Neural progenitor cell (in vitro differentiated cells): ENCODE results near the gene MEIOSIN. TPM values are rescaled to one million over a fixed set of nuclear protein-coding genes. Genes with fewer than 3 reads are reported as not detected.

Experiments
- DNase-seq: peaks from one replicate; pipeline ENCODE4 v3.0.0-alpha.2; 2016; ENCODE audit warnings: low spot score
- H2AFZ ChIP-seq: fragments of 200-600 bp; sonication (generic); replicated peaks from 2 replicates; pipeline ENCODE4 v1.6.1; 2016; ENCODE audit warnings: antibody characterized with exemption
- H3F3A ChIP-seq: fragments of 200-600 bp; sonication (generic); 2 replicates; pipeline ENCODE4 v1.6.1; 2016; ENCODE audit warnings: antibody characterized with exemption, low read depth
- H3K27ac ChIP-seq: fragments of 200-600 bp; sonication (generic); 2 replicates; pipeline ENCODE4 v1.5.1; 2016; ENCODE audit warnings: mild to moderate bottlenecking
- H3K27me3 ChIP-seq: fragments of 200-600 bp; sonication (generic); 2 replicates; pipeline ENCODE4 v1.6.1; 2016; ENCODE audit warnings: mild to moderate bottlenecking, moderate library complexity
- H3K36me3 ChIP-seq: fragments of 200-600 bp; sonication (generic); 2 replicates; pipeline ENCODE4 v1.5.1; 2016
- H3K4me1 ChIP-seq: fragments of 200-600 bp; sonication (generic); 2 replicates; pipeline ENCODE4 v1.6.1; 2016; ENCODE audit warnings: mixed run types
- H3K4me2 ChIP-seq: fragments of 200-600 bp; sonication (generic); 2 replicates; pipeline ENCODE4 v1.6.1; 2016
- H3K4me3 ChIP-seq: fragments of 200-600 bp; sonication (generic); 2 replicates; pipeline ENCODE4 v1.5.1; 2016
- H3K79me2 ChIP-seq: fragments of 200-600 bp; sonication (generic); 2 replicates; pipeline ENCODE4 v1.6.1; 2016; ENCODE audit warnings: low read depth
- H3K9ac ChIP-seq: fragments of 200-600 bp; sonication (generic); 2 replicates; pipeline ENCODE4 v1.6.1; 2016
- H3K9me3 ChIP-seq: fragments of 200-600 bp; sonication (generic); 2 replicates; pipeline ENCODE4 v1.5.1; 2016; ENCODE audit warnings: low read depth
- H4K20me1 ChIP-seq: fragments of 200-600 bp; sonication (generic); 2 replicates; pipeline ENCODE4 v1.6.1; 2016; ENCODE audit warnings: low read depth
- H3K27ac Mint-ChIP-seq: 3 replicates; pipeline ENCODE4 v1.8.0; 2021; ENCODE audit warnings: mixed read lengths
- H3K27me3 Mint-ChIP-seq: 2 replicates; pipeline ENCODE4 v1.8.0; 2022; ENCODE audit warnings: low read depth, mild to moderate bottlenecking, inconsistent platforms, moderate library complexity, mixed read lengths; ENCODE audit not compliant: insufficient read depth
- H3K36me3 Mint-ChIP-seq: 3 replicates; pipeline ENCODE4 v1.8.0; 2021; ENCODE audit warnings: mixed read lengths
- H3K4me1 Mint-ChIP-seq: 3 replicates; pipeline ENCODE4 v1.8.0; 2021; ENCODE audit warnings: mixed read lengths
- H3K4me3 Mint-ChIP-seq: 3 replicates; pipeline ENCODE4 v1.8.0; 2021; ENCODE audit warnings: mild to moderate bottlenecking, moderate library complexity, mixed read lengths
- H3K9me3 Mint-ChIP-seq: 3 replicates; pipeline ENCODE4 v1.8.0; 2020; ENCODE audit warnings: mixed read lengths
- EZH2 ChIP-seq: fragments of 200-600 bp; sonication (generic); IDR thresholded peaks from 2 replicates; pipeline ENCODE4 v1.6.1; 2017; ENCODE audit warnings: antibody characterized with exemption, mild to moderate bottlenecking, moderate library complexity
- EZH2phosphoT487 ChIP-seq: fragments of 200-600 bp; sonication (generic); IDR thresholded peaks from 2 replicates; pipeline ENCODE4 v1.6.1; 2017; ENCODE audit warnings: antibody characterized with exemption
- total RNA-seq: library from RNA; depleted of rRNA; stranded (reverse); fragments of >200 nt; gene quantifications from 2 replicates; pipeline ENCODE4 v1.2.3, GENCODE V29; 2015; ENCODE audit warnings: low replicate concordance
- TF ChIP-seq, protein P1 (sequence below): fragments of 200-600 bp; sonication (generic); IDR thresholded peaks from 2 replicates; pipeline ENCODE4 v1.5.1; 2017; ENCODE audit warnings: antibody characterized with exemption, mild to moderate bottlenecking

MEIOSIN gene
- total RNA-seq, 1 donor from 2014 or later: not detected

DNA sequence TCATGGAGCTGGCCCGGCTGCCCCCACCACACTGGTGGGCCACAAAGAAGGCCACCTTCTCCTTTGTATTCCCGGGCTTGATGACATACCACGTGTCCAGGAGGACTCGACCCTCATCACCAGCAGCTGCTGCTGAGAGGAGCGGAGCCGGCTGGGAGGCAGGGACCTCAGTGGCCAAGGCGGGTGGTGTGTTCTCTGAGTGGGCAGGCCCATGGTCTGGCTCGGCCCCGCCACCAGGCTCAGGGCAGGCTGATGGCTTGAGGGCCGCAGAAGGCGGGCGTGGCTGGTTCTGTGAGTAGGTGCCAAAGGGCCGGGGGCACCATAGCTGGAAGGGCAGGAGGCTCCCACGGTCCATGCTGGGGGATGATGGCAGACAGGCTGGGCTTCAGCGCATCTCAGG is 20.1 kb upstream of the MEIOSIN start:
- H4K20me1 ChIP-seq: peaks cover 7% of the 10 kb centered on the region
- H3K4me2 ChIP-seq: no peak overlapping the region
- H2AFZ ChIP-seq: no peak overlapping the region
- H3K9me3 ChIP-seq: no peaks in the 10 kb centered on the region
- peaks cover 34% of the 10 kb centered on the region for H3K4me1 Mint-ChIP-seq
- H3K27ac ChIP-seq: no peak overlapping the region
- H3K4me3 Mint-ChIP-seq: no peak overlapping the region
- no peak overlapping the region for H3K27ac Mint-ChIP-seq
- H3K27me3 Mint-ChIP-seq: peaks cover 12% of the 10 kb centered on the region
- peaks cover 10% of the 10 kb centered on the region for H3K36me3 Mint-ChIP-seq
- no peaks in the 10 kb centered on the region for H3K27me3 ChIP-seq
- peaks cover 60% of the 10 kb centered on the region for H3K79me2 ChIP-seq
- H3F3A ChIP-seq: peaks cover 12% of the 10 kb centered on the region
- no peak overlapping the region for H3K9ac ChIP-seq
- H3K9me3 Mint-ChIP-seq: no peaks in the 10 kb centered on the region
- TF ChIP-seq EZH2: no peak
- TF ChIP-seq, protein P1, sequence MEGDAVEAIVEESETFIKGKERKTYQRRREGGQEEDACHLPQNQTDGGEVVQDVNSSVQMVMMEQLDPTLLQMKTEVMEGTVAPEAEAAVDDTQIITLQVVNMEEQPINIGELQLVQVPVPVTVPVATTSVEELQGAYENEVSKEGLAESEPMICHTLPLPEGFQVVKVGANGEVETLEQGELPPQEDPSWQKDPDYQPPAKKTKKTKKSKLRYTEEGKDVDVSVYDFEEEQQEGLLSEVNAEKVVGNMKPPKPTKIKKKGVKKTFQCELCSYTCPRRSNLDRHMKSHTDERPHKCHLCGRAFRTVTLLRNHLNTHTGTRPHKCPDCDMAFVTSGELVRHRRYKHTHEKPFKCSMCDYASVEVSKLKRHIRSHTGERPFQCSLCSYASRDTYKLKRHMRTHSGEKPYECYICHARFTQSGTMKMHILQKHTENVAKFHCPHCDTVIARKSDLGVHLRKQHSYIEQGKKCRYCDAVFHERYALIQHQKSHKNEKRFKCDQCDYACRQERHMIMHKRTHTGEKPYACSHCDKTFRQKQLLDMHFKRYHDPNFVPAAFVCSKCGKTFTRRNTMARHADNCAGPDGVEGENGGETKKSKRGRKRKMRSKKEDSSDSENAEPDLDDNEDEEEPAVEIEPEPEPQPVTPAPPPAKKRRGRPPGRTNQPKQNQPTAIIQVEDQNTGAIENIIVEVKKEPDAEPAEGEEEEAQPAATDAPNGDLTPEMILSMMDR: no peak
- H3K4me3 ChIP-seq: no peak overlapping the region
- H3K4me1 ChIP-seq: no peaks in the 10 kb centered on the region
- DNase-seq: no peak
- no peaks in the 10 kb centered on the region for H3K36me3 ChIP-seq

DNA sequence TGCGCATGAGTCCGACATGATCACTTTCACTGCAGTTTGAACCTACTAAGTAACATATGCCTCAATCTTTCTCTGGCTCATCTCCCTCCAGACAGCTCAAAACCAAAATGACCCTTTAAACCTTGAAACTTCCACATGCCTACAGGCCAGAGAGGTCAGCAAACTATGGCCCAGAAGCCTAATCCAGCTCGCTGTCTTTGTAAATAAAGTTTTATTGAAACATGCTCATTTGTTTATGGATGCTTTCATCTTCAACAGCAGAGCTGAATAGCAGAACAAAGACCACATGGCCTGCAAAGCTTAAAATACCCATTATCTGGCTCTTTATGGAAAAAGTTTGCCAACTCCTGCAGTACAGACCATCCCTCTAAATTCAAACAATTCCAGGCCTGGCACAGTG is 18.1 kb upstream of the MEIOSIN start:
- no peaks in the 10 kb centered on the region for H3K4me1 ChIP-seq
- H4K20me1 ChIP-seq: peaks cover 7% of the 10 kb centered on the region
- no peaks in the 10 kb centered on the region for H3K36me3 ChIP-seq
- no peak overlapping the region for H3K4me2 ChIP-seq
- H3K79me2 ChIP-seq: peaks cover 76% of the 10 kb centered on the region
- no peak overlapping the region for H3K9ac ChIP-seq
- H3K27ac Mint-ChIP-seq: peak overlapping the region; percentile 22
- peaks cover 18% of the 10 kb centered on the region for H3F3A ChIP-seq
- no peak for DNase-seq
- no peaks in the 10 kb centered on the region for H3K27me3 ChIP-seq
- no peak overlapping the region for H3K4me3 ChIP-seq
- H3K4me3 Mint-ChIP-seq: no peak overlapping the region
- H2AFZ ChIP-seq: no peak overlapping the region
- H3K27ac ChIP-seq: no peak overlapping the region
- H3K27me3 Mint-ChIP-seq: peaks cover 15% of the 10 kb centered on the region
- peaks cover 20% of the 10 kb centered on the region for H3K36me3 Mint-ChIP-seq
- no peaks in the 10 kb centered on the region for H3K9me3 ChIP-seq
- no peaks in the 10 kb centered on the region for H3K9me3 Mint-ChIP-seq
- peaks cover 40% of the 10 kb centered on the region for H3K4me1 Mint-ChIP-seq
- TF ChIP-seq EZH2phosphoT487 (no peak), EZH2 (no peak)
- TF ChIP-seq, protein P1: no peak

DNA sequence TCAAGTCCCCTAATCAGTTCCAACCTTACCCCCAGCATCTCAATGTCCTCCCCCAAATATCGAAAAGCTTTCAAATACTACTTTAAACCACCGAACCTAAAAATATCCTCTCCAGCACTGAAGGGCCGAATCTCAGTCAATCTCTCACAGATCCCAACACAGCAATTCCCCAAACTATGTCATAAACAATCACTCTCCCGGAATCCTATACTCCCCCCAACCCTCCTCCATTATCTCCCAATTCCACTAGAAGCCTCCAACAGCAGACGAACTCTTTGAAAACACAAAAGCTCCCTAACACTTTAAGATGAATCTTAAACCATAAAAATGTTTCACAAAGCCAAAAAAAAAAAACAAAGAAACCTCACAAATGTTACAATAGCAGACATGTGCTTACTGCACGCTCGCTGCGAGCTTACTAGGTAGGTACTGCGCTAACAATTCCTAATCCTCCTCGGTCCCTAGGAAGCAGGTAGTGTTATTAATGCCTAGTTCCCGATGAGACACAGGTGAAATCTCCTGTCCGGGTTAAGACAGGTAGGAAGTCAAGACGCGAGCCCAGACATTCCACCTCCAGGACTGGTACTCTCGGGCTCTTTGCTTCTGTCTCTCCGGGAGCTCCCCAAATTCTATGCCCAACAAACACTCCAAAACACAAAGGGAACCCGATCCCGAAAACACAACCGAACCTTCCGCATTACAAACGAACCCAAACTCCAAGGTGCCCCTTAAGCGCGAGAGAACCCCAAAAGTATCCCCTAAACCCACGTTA is 16.7 kb upstream of the MEIOSIN start:
- Histone ChIP-seq H3K9ac (peak overlapping the region; percentile 79), H3K27me3 (no peaks in the 10 kb centered on the region), H2AFZ (peak overlapping the region; percentile 30), H4K20me1 (peaks cover 3% of the 10 kb centered on the region), H3K79me2 (peaks cover 68% of the 10 kb centered on the region), H3K4me3 (peak overlapping the region; percentile 85), H3K4me1 (no peaks in the 10 kb centered on the region), H3K9me3 (no peaks in the 10 kb centered on the region), H3K36me3 (no peaks in the 10 kb centered on the region), H3K27ac (peak overlapping the region; percentile 14), H3F3A (peaks cover 18% of the 10 kb centered on the region), H3K4me2 (peak overlapping the region; percentile 99)
- Mint-ChIP-seq H3K9me3 (no peaks in the 10 kb centered on the region), H3K27me3 (peaks cover 17% of the 10 kb centered on the region), H3K4me1 (peaks cover 36% of the 10 kb centered on the region), H3K4me3 (peak overlapping the region; percentile 85), H3K27ac (peak overlapping the region; percentile 91), H3K36me3 (peaks cover 16% of the 10 kb centered on the region)
- DNase-seq: peak; percentile 40
- TF ChIP-seq, protein P1: no peak
- no peak for TF ChIP-seq EZH2phosphoT487
- no peak for TF ChIP-seq EZH2
